Activated T-helper 17 cell treated with anti-CD3 and anti-CD28 coated beads, Interleukin-2, amount 50 U/mL, for 72 hours (primary cell): ENCODE data around the gene RBM14. TPM values are rescaled to one million over a fixed set of nuclear protein-coding genes. Genes with fewer than 3 reads are reported as not detected.

Source experiments
- ATAC-seq: fragments of 150-1000 bp; cut with Tn5 transposase; replicated peaks from 2 replicates; pipeline ENCODE4 v1.10.0; 2021; ENCODE audit warnings: mild to moderate bottlenecking, moderate library complexity
- H3K27ac Mint-ChIP-seq: one replicate; pipeline ENCODE4 v1.8.0; 2022; ENCODE audit warnings: mixed read lengths
- H3K27me3 Mint-ChIP-seq: one replicate; pipeline ENCODE4 v1.8.0; 2022; ENCODE audit warnings: mixed read lengths
- H3K36me3 Mint-ChIP-seq: one replicate; pipeline ENCODE4 v1.8.0; 2022; ENCODE audit warnings: low read depth, mild to moderate bottlenecking, mixed read lengths
- H3K4me1 Mint-ChIP-seq: one replicate; pipeline ENCODE4 v1.8.0; 2022; ENCODE audit warnings: mixed read lengths
- H3K4me3 Mint-ChIP-seq: one replicate; pipeline ENCODE4 v1.8.0; 2022; ENCODE audit warnings: mild to moderate bottlenecking, mixed read lengths
- H3K9me3 Mint-ChIP-seq: one replicate; pipeline ENCODE4 v1.8.0; 2022; ENCODE audit warnings: mixed read lengths
- total RNA-seq, 2 donors: library from RNA; stranded (reverse); gene quantifications; one replicate each; pipeline ENCODE4 v1.2.3, GENCODE V29; 2022

The RBM14 gene
- total RNA-seq, 2 donors from 2014 or later = 127 to 156 TPM

- H3K27me3 Mint-ChIP-seq = no peaks in the 10 kb centered on the region
- no peaks in the 10 kb centered on the region for H3K9me3 Mint-ChIP-seq
- no peak overlapping the region for H3K27ac Mint-ChIP-seq
- ATAC-seq = no peak
- H3K4me3 Mint-ChIP-seq = no peak overlapping the region
- H3K36me3 Mint-ChIP-seq = peaks cover 95% of the 10 kb centered on the region
- peaks cover 10% of the 10 kb centered on the region for H3K4me1 Mint-ChIP-seq
Observed at GRCh38 chr11:66663741-66664296, 47.4 kb downstream of the RBM14 start.

- H3K4me3 Mint-ChIP-seq = no peak overlapping the region
- peaks cover 10% of the 10 kb centered on the region for H3K4me1 Mint-ChIP-seq
- no peak overlapping the region for H3K27ac Mint-ChIP-seq
- H3K27me3 Mint-ChIP-seq = no peaks in the 10 kb centered on the region
- no peak for ATAC-seq
- H3K36me3 Mint-ChIP-seq = peaks cover 93% of the 10 kb centered on the region
- H3K9me3 Mint-ChIP-seq = no peaks in the 10 kb centered on the region
Observed at GRCh38 chr11:66665369-66665768, 48.9 kb downstream of the RBM14 start.

- H3K4me1 Mint-ChIP-seq = peaks cover 10% of the 10 kb centered on the region
- H3K4me3 Mint-ChIP-seq = no peak overlapping the region
- no peak overlapping the region for H3K27ac Mint-ChIP-seq
- ATAC-seq = no peak
- no peaks in the 10 kb centered on the region for H3K27me3 Mint-ChIP-seq
- H3K9me3 Mint-ChIP-seq = no peaks in the 10 kb centered on the region
- H3K36me3 Mint-ChIP-seq = peaks cover 76% of the 10 kb centered on the region
Observed at GRCh38 chr11:66670816-66671215, 54.4 kb downstream of the RBM14 start.

- no peak for ATAC-seq
- Mint-ChIP-seq H3K27ac (peak overlapping the region; percentile 26), H3K4me3 (peak overlapping the region; percentile 97), H3K36me3 (peaks cover 56% of the 10 kb centered on the region), H3K9me3 (no peaks in the 10 kb centered on the region), H3K27me3 (no peaks in the 10 kb centered on the region), H3K4me1 (peaks cover 12% of the 10 kb centered on the region)
Observed at GRCh38 chr11:66674964-66675602, 58.7 kb downstream of the RBM14 start.

GRCh38 chr11:66676282-66676919 lies 60.0 kb downstream of the RBM14 start:
- peaks cover 45% of the 10 kb centered on the region for H3K36me3 Mint-ChIP-seq
- peak overlapping the region; percentile 100 for H3K27ac Mint-ChIP-seq
- ATAC-seq = no peak
- H3K9me3 Mint-ChIP-seq = no peaks in the 10 kb centered on the region
- peak overlapping the region; percentile 97 for H3K4me3 Mint-ChIP-seq
- H3K27me3 Mint-ChIP-seq = no peaks in the 10 kb centered on the region
- H3K4me1 Mint-ChIP-seq = peaks cover 12% of the 10 kb centered on the region

Other genes with a start within 250 kb of the RBM14 start
- 1 to 10 TPM; 7.6 to 9.1 TPM for gene SLC29A2, start 244.9 kb upstream of the RBM14 start, total RNA-seq
- gene NPAS4, start 195.6 kb upstream of the RBM14 start, total RNA-seq = under 1 TPM; 0.21 to 0.28 TPM
- 100 to 1,000 TPM in 1 of 2 donors, 10 to 100 TPM in 1; 56.1 to 131 TPM for gene MRPL11, start 177.8 kb upstream of the RBM14 start, total RNA-seq
- gene PELI3, start 149.7 kb upstream of the RBM14 start, total RNA-seq = 10 to 100 TPM in 1 of 2 donors, 1 to 10 TPM in 1; 8.1 to 17.5 TPM
- gene DPP3, start 136.2 kb upstream of the RBM14 start, total RNA-seq = 100 to 1,000 TPM in 1 of 2 donors, 10 to 100 TPM in 1; 67.9 to 117 TPM
- 10 to 100 TPM; 16.4 to 17.2 TPM for gene BBS1, start 106.0 kb upstream of the RBM14 start, total RNA-seq
- 10 to 100 TPM in 1 of 2 donors, 1 to 10 TPM in 1; 8.7 to 12.6 TPM for gene ZDHHC24, start 70.6 kb upstream of the RBM14 start, total RNA-seq
- gene ACTN3, start 69.7 kb upstream of the RBM14 start, total RNA-seq = 1 to 10 TPM in 1 of 2 donors, under 1 TPM in 1; 0.58 to 3.0 TPM
- 10 to 100 TPM in 1 of 2 donors, 1 to 10 TPM in 1; 4.1 to 12.9 TPM for gene CTSF, start 48.0 kb upstream of the RBM14 start, total RNA-seq
- under 1 TPM; 0.11 to 0.15 TPM for gene CCDC87, start 23.6 kb upstream of the RBM14 start, total RNA-seq
- 10 to 100 TPM; 27.5 to 35.1 TPM for gene CCS, start 23.4 kb upstream of the RBM14 start, total RNA-seq
- 10 to 100 TPM; 92.4 to 94.0 TPM for gene RBM4, start 22.1 kb downstream of the RBM14 start, total RNA-seq
- gene RBM4B, start 61.3 kb downstream of the RBM14 start, total RNA-seq = 10 to 100 TPM; 23.6 to 31.4 TPM
- gene SPTBN2, start 112.6 kb downstream of the RBM14 start, total RNA-seq = under 1 TPM; 0.37 to 0.45 TPM
- gene RCE1, start 226.8 kb downstream of the RBM14 start, total RNA-seq = 10 to 100 TPM; 27.2 to 31.4 TPM
- 10 to 100 TPM; 20.5 to 43.7 TPM for gene LRFN4, start 240.4 kb downstream of the RBM14 start, total RNA-seq